Lower leg skin (tissue), 3 donors: Measurements from ENCODE around the gene TMEM168.

Experiments used
- POLR2A ChIP-seq, 2 donors: fragments of 450-650 bp; IDR thresholded peaks; one replicate each; pipeline ENCODE4 v1.6.1; 2016 to 2017; ENCODE audit warnings: antibody characterized with exemption in 2 of 2, mild to moderate bottlenecking in 1 of 2, moderate library complexity in 1 of 2
- TF ChIP-seq, protein P1 (sequence below), 3 donors: fragments of 450-650 bp; IDR thresholded peaks; one replicate each; pipeline ENCODE4 v1.5.1; 2016; ENCODE audit warnings: antibody characterized with exemption in 3 of 3, mild to moderate bottlenecking in 3 of 3, moderate library complexity in 2 of 3

DNA sequence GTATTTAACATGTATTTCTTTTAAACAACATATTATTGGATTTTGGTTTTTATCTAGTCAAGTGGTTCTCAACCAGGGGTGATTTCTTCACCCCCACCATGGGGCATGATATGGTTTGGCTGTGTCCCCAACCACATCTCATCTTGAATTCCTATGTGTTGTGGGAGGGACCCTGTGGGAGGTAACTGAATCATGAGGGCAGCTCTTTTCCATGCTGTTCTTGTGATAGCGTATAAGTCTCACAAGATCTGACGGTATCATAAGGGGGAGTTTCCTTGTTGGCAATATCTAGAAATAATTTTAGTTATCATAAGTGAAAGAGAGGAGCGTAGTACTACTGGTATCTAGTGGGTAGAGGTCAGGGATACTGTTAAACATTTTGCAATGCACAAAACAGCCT, 37.6 kb downstream of the TMEM168 start:
- TF ChIP-seq, protein P1, sequence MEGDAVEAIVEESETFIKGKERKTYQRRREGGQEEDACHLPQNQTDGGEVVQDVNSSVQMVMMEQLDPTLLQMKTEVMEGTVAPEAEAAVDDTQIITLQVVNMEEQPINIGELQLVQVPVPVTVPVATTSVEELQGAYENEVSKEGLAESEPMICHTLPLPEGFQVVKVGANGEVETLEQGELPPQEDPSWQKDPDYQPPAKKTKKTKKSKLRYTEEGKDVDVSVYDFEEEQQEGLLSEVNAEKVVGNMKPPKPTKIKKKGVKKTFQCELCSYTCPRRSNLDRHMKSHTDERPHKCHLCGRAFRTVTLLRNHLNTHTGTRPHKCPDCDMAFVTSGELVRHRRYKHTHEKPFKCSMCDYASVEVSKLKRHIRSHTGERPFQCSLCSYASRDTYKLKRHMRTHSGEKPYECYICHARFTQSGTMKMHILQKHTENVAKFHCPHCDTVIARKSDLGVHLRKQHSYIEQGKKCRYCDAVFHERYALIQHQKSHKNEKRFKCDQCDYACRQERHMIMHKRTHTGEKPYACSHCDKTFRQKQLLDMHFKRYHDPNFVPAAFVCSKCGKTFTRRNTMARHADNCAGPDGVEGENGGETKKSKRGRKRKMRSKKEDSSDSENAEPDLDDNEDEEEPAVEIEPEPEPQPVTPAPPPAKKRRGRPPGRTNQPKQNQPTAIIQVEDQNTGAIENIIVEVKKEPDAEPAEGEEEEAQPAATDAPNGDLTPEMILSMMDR (IDR thresholded peaks at IDR 0.05): no peak
- no peak for TF ChIP-seq POLR2A (IDR thresholded peaks at IDR 0.05)
